Endothelial cell of umbilical vein (primary cell): ENCODE measurements around the gene HSFX2. TPM values are rescaled to one million over a fixed set of nuclear protein-coding genes. Genes with fewer than 3 reads are reported as not detected.
A peak's percentile ranks its signal among the peaks of the same experiment; 100 is the strongest.

ENCODE experiments used
- BruUV-seq: library from RNA; stranded (reverse); fragments of 400-500 nt; replicated peaks from 2 replicates; lab custom pipeline; 2021; lab: Mats Ljungman, UMichigan
- CTCF ChIA-PET: fragments of 300-600, 350-600 bp; sonication (Branson Sonifier 250); formaldehyde crosslinking; loops from one replicate; lab custom pipeline; 2021; ENCODE audit warnings: antibody characterized with exemption, inconsistent platforms; lab: Charles Lee
- POLR2A ChIA-PET: fragments of 300-600, 350-600 bp; sonication (Branson Sonifier 250); formaldehyde crosslinking; loops from one replicate; lab custom pipeline; 2021; ENCODE audit warnings: antibody characterized with exemption, inconsistent platforms; lab: Charles Lee
- DNase-seq: peaks from one replicate; pipeline ENCODE4 v3.0.0-alpha.2; 2011; ENCODE audit warnings: low read depth, low spot score
- FAIRE-seq: peaks from 2 replicates; lab custom pipeline; 2011; peaks lifted over from hg19 to GRCh38; lab: Jason Lieb, UNC
- H2AFZ ChIP-seq: 2 replicates; pipeline ENCODE4 v1.6.0; 2012; ENCODE audit warnings: low read depth, low read length, control low read depth, inconsistent platforms
- H3K27ac ChIP-seq: 2 replicates; pipeline ENCODE4 v1.5.1; 2011; ENCODE audit warnings: low read depth, mild to moderate bottlenecking, control low read depth, low read length, moderate library complexity; ENCODE audit not compliant: insufficient read depth
- H3K27me3 ChIP-seq, 2 experiments: 2 replicates each; pipeline versions ENCODE4 v1.6.0 to v1.6.1; 2011; ENCODE audit warnings: low read length in 2 of 2, mixed read lengths in 1 of 2; ENCODE audit not compliant: control insufficient read depth in 2 of 2, insufficient read depth in 2 of 2
- H3K36me3 ChIP-seq, 2 experiments: 2 replicates in 1 of 2; 3 replicates in 1 of 2; pipeline ENCODE4 v1.5.1; 2011; ENCODE audit warnings: low read length in 2 of 2, mild to moderate bottlenecking in 1 of 2, moderate library complexity in 1 of 2; ENCODE audit not compliant: control insufficient read depth in 2 of 2, insufficient read depth in 2 of 2; ENCODE audit errors: extremely low read depth in 1 of 2
- H3K4me1 ChIP-seq: 3 replicates; pipeline ENCODE4 v1.5.1; 2011; ENCODE audit warnings: mild to moderate bottlenecking, low read length; ENCODE audit not compliant: control insufficient read depth, insufficient read depth; ENCODE audit errors: extremely low read depth
- H3K4me2 ChIP-seq: 2 replicates; pipeline ENCODE4 v1.6.1; 2011; ENCODE audit warnings: low read length, control low read depth, mixed read lengths; ENCODE audit not compliant: insufficient read depth
- H3K4me3 ChIP-seq, 3 experiments: fragments of 200-600 bp in 1 of 3; sonication (generic), shearing (Covaris generic) in 1 of 3; replicated peaks in 1 of 3; 2 replicates each; pipeline ENCODE4 v1.5.1; 2011 to 2016; ENCODE audit warnings: control low read depth in 3 of 3, low read length in 3 of 3, mild to moderate bottlenecking in 2 of 3, inconsistent platforms in 1 of 3, low read depth in 1 of 3, moderate library complexity in 1 of 3; ENCODE audit not compliant: insufficient read depth in 1 of 3
- H3K79me2 ChIP-seq: 2 replicates; pipeline ENCODE4 v1.6.0; 2012; ENCODE audit warnings: low read length, inconsistent platforms; ENCODE audit not compliant: control insufficient read depth, insufficient read depth
- H3K9ac ChIP-seq: replicated peaks from 2 replicates; pipeline ENCODE3; 2011; ENCODE audit warnings: low read length, control low read depth; ENCODE audit not compliant: insufficient read depth; ENCODE audit errors: extremely low read depth
- H3K9me1 ChIP-seq: replicated peaks from 3 replicates; pipeline ENCODE4 v1.6.0; 2011; ENCODE audit warnings: mild to moderate bottlenecking, low read length; ENCODE audit not compliant: control insufficient read depth, insufficient read depth; ENCODE audit errors: extremely low read depth
- H3K9me3 ChIP-seq: replicated peaks from 2 replicates; pipeline ENCODE4 v1.5.1; 2012; ENCODE audit warnings: low read length, inconsistent platforms; ENCODE audit not compliant: control insufficient read depth, insufficient read depth
- H4K20me1 ChIP-seq: replicated peaks from 2 replicates; pipeline ENCODE3; 2011; ENCODE audit warnings: mild to moderate bottlenecking, low read length; ENCODE audit not compliant: control insufficient read depth, insufficient read depth; ENCODE audit errors: extremely low read depth
- FOS ChIP-seq: IDR thresholded peaks from 2 replicates; pipeline ENCODE4 v1.6.1; 2011; ENCODE audit warnings: mild to moderate bottlenecking, low read length, moderate library complexity, borderline replicate concordance; ENCODE audit not compliant: insufficient read depth
- GATA2 ChIP-seq: IDR thresholded peaks from 2 replicates; pipeline ENCODE4 v1.7.0; 2011; ENCODE audit warnings: low read depth, mild to moderate bottlenecking, moderate library complexity, mixed read lengths, low read length; ENCODE audit not compliant: insufficient read length, insufficient read depth
- JUN ChIP-seq: IDR thresholded peaks from 2 replicates; pipeline ENCODE4 v1.6.1; 2011; ENCODE audit warnings: borderline replicate concordance, low read depth; ENCODE audit not compliant: insufficient read length, insufficient read depth
- MYC ChIP-seq: IDR thresholded peaks from one replicate; pipeline ENCODE4 v1.6.1; 2011; ENCODE audit warnings: mild to moderate bottlenecking, low read depth, low read length
- POLR2A ChIP-seq: IDR thresholded peaks from 2 replicates; pipeline ENCODE4 v1.6.1; 2012; ENCODE audit warnings: low read depth, mild to moderate bottlenecking, control low read depth, low read length
- POLR2AphosphoS5 ChIP-seq: IDR thresholded peaks from 2 replicates; pipeline ENCODE4 v1.6.1; 2012; ENCODE audit warnings: low read depth, mild to moderate bottlenecking, control low read depth, low read length, moderate library complexity; ENCODE audit not compliant: insufficient read depth
- dilution Hi-C: fragments of 300-500 bp; cut with MboI; formaldehyde crosslinking; loops from one replicate; pipeline ENCODE4 v1.15.0; 2019; ENCODE audit warnings: low sequenced_read_pairs; ENCODE audit not compliant: extremely low pct_ligation_motif_present
- intact Hi-C: fragments of 100-400 bp; cut with micrococcal nuclease; formaldehyde crosslinking; loops from one replicate; pipeline ENCODE4 v1.10.0; 2022
- polyA plus RNA-seq, 4 experiments: library from polyadenylated mRNA; depleted of rRNA in 3 of 4; stranded (reverse) in 3 of 4; unstranded in 1 of 4; fragments of >200 nt; gene quantifications; 2 replicates each; pipeline versions ENCODE4 v1.2.1 to v1.2.3, GENCODE V29; 2011 to 2012; ENCODE audit warnings: missing spikeins in 1 of 4
- total RNA-seq: library from RNA; stranded (reverse); gene quantifications from 2 replicates; pipeline ENCODE4 v1.2.3, GENCODE V29; 2021
- TF ChIP-seq, protein P1 (sequence below), 2 donors: IDR thresholded peaks; 1 replicate in 1 of 2; 2 replicates in 1 of 2; pipeline ENCODE4 v1.5.1; 2011; ENCODE audit warnings: low read length in 2 of 2, mild to moderate bottlenecking in 2 of 2, moderate library complexity in 2 of 2, control low read depth in 1 of 2, inconsistent platforms in 1 of 2, low read depth in 1 of 2; ENCODE audit not compliant: insufficient read depth in 1 of 2; ENCODE audit errors: extremely low read depth in 1 of 2
- TF ChIP-seq, protein P2 (sequence below): IDR thresholded peaks from 2 replicates; pipeline ENCODE4 v1.6.1; 2011; ENCODE audit not compliant: insufficient read depth, insufficient read length

HSFX2 gene
- total and polyA plus RNA-seq, 2 donors (not counting 3 experiments of a cell fraction or from before 2014, with no cell fraction given), result 0.11 TPM; not detected in 1

DNA sequence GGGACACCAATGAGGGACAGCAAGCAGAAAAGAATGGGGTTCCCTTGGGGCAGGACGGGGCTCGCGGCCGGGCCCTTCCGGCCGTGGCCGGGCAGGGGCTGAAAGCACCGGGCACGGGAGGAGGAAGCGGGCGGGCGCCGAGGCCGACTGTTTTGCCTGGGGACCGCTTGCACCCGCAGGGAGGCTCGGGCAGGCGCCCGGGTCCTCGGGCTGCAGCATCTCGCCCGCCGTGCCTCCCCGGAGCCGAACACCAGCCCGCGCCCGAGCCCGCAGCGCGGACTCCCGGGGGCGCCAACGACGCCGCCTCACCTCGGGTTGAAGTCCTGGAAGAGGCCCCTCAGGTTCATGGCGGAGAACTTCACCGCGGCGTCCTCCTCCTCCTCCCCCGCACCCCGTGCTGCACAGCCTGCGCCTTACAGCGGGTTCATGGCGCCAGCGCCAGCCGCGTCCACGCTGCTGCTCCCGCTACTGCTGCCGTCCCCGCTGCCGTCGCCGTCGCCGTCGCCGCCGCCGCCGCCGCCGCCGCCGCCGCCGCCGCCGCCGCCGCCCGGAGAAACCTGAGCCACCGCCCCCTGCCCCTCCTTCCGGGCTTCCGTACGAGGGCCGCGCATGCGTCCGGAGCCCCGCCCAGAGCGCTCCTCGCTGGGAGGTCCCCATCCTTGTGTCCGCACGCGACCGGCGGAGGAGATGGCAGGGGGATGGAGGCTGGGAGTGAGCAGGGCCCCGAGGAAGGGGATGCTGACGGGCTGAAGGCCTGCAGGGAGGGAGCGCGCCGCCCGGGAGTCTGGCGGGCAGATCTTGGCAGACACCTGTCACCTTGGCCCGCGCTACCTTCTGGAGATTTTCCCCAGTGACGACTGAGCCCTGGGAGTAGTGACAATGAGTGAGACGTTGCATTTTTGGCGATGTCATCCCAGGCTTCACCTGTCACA, 36.4 kb upstream of the HSFX2 start, which contains the start of gene TMEM185A:
Gene TMEM185A (minus strand): TSS at position 559 of the 932 bp plus-strand sequence. CDS start 212 bp downstream, at position 347.
- no peaks in the 10 kb centered on the region for H3K4me1 ChIP-seq
- H2AFZ ChIP-seq, result peak within 1 kb of the TSS; percentile 75
- ChIA-PET POLR2A (no interaction called here), CTCF (interaction anchor here (0.6 kb wide), 1 partner anchor 119 kb away, joined by 3 read pairs; no protein-coding TSS in a partner anchor)
- no TSS peak for BruUV-seq
- H3K4me3 ChIP-seq, result peak within 1 kb of the TSS; percentile 13 to 78 (median 61)
- intact Hi-C loops (no loop called here), dilution Hi-C loops (no loop called here)
- H3K27ac ChIP-seq, result no peak within 1 kb of the TSS
- DNase-seq (peak; percentile 47), FAIRE-seq (peak; percentile 80)
- no peaks in the 10 kb centered on the region for H3K9me3 ChIP-seq
- no peak for TF ChIP-seq GATA2
- no peak for TF ChIP-seq JUN
- no peak for TF ChIP-seq POLR2A
- TF ChIP-seq MYC, result no peak
- TF ChIP-seq POLR2AphosphoS5, result no peak
- TF ChIP-seq, protein P1, sequence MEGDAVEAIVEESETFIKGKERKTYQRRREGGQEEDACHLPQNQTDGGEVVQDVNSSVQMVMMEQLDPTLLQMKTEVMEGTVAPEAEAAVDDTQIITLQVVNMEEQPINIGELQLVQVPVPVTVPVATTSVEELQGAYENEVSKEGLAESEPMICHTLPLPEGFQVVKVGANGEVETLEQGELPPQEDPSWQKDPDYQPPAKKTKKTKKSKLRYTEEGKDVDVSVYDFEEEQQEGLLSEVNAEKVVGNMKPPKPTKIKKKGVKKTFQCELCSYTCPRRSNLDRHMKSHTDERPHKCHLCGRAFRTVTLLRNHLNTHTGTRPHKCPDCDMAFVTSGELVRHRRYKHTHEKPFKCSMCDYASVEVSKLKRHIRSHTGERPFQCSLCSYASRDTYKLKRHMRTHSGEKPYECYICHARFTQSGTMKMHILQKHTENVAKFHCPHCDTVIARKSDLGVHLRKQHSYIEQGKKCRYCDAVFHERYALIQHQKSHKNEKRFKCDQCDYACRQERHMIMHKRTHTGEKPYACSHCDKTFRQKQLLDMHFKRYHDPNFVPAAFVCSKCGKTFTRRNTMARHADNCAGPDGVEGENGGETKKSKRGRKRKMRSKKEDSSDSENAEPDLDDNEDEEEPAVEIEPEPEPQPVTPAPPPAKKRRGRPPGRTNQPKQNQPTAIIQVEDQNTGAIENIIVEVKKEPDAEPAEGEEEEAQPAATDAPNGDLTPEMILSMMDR (IDR thresholded peaks at IDR 0.05; ENCODE audit: extremely low read depth in 1 of 2, insufficient read depth in 1 of 2, low read depth in 1 of 2, low read length in 2 of 2), result no peak
- TF ChIP-seq, protein P2, sequence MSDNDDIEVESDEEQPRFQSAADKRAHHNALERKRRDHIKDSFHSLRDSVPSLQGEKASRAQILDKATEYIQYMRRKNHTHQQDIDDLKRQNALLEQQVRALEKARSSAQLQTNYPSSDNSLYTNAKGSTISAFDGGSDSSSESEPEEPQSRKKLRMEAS, result no peak
- TF ChIP-seq FOS, result no peak
- H3K9me1 ChIP-seq, result no peaks in the 10 kb centered on the region
- H3K9ac ChIP-seq, result peak within 1 kb of the TSS; percentile 45
- H3K36me3 ChIP-seq, result no peaks in the 10 kb centered on the region
- H3K79me2 ChIP-seq, result peaks cover 7% of the 10 kb centered on the region
- peaks cover 6 to 7% of the 10 kb centered on the region in 2 experiments for H3K27me3 ChIP-seq
- H3K4me2 ChIP-seq, result peak within 1 kb of the TSS; percentile 85
- H4K20me1 ChIP-seq, result no peaks in the 10 kb centered on the region
